Activated B cell treated with CpG ODN at 0.5 μM for 24 hours (primary cell): ENCODE results near the gene PODXL. TPM values are rescaled to one million over a fixed set of nuclear protein-coding genes. Genes with fewer than 3 reads are reported as not detected.
"Not testable (repeated sequence)": the region's sequence is repeated elsewhere in the genome, so short reads cannot be mapped to it uniquely, and the experiment has no call there.

Source experiments
- ATAC-seq: fragments of 200-7000 bp; cut with Tn5 transposase; one replicate; pipeline ENCODE4 v1.10.0; 2021; ENCODE audit warnings: low read depth, mild to moderate bottlenecking, moderate library complexity
- CTCF ChIA-PET: fragments of 350-600 bp; sonication (Branson Sonifier 250); formaldehyde crosslinking; loops from one replicate; lab custom pipeline; 2021; ENCODE audit warnings: antibody characterized with exemption; lab: Charles Lee
- POLR2A ChIA-PET: fragments of 350-600 bp; sonication (Branson Sonifier 250); formaldehyde crosslinking; loops from one replicate; lab custom pipeline; 2021; ENCODE audit warnings: antibody characterized with exemption; lab: Charles Lee
- DNase-seq: peaks from one replicate; pipeline ENCODE4 v3.0.0; 2022
- H3K27ac Mint-ChIP-seq: one replicate; pipeline ENCODE4 v1.8.0; 2020; ENCODE audit warnings: mixed read lengths
- H3K27me3 Mint-ChIP-seq: one replicate; pipeline ENCODE4 v1.8.0; 2021; ENCODE audit warnings: mixed read lengths
- H3K36me3 Mint-ChIP-seq: one replicate; pipeline ENCODE4 v1.8.0; 2021; ENCODE audit warnings: low read depth, mixed read lengths
- H3K4me1 Mint-ChIP-seq: one replicate; pipeline ENCODE4 v1.8.0; 2021; ENCODE audit warnings: mixed read lengths
- H3K4me3 Mint-ChIP-seq: one replicate; pipeline ENCODE4 v1.8.0; 2020; ENCODE audit warnings: mild to moderate bottlenecking, mixed read lengths
- H3K9me3 Mint-ChIP-seq: one replicate; pipeline ENCODE4 v1.8.0; 2020; ENCODE audit warnings: mixed read lengths
- intact Hi-C: fragments of 100-400 bp; cut with micrococcal nuclease; formaldehyde crosslinking; loops from one replicate; pipeline ENCODE4 v1.15.1; 2024
- total RNA-seq: library from RNA; stranded (reverse); gene quantifications from 2 replicates; pipeline ENCODE4 v1.2.3, GENCODE V29; 2022
- TF ChIP-seq, protein P1 (sequence below): fragments of 200-600 bp; IDR thresholded peaks from one replicate; pipeline ENCODE4 v1.8.0; 2022; ENCODE audit warnings: antibody characterized with exemption, mild to moderate bottlenecking

PODXL gene
- total RNA-seq, 1 donor from 2014 or later = 1.4 TPM

DNA sequence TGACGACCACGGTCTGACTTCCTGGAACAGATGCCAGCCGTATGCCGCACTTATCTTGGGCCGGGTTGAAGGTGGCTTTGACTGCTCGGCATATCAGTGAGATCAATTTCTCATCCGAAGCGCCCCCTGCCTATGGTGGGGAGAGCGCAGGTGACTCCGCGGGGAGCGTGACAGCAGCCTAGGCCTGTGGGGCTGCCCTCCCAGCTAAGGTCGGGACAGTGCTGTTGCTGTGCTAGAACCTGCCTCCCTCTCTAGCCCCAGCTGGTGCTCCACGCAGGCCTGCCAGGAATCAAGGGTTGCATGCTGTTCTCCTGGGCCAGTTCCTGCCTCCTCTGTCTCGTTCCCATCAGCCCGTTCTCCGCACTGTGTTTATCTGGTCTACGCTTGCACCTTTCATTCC lies 49.8 kb downstream of the PODXL start:
- CTCF ChIA-PET = interaction anchor here (1.0 to 3.3 kb wide), 3 partner anchors 8 to 149 kb away, joined by 3 to 25 read pairs (median 4); no protein-coding TSS in a partner anchor
- no peak overlapping the region for H3K4me3 Mint-ChIP-seq

DNA sequence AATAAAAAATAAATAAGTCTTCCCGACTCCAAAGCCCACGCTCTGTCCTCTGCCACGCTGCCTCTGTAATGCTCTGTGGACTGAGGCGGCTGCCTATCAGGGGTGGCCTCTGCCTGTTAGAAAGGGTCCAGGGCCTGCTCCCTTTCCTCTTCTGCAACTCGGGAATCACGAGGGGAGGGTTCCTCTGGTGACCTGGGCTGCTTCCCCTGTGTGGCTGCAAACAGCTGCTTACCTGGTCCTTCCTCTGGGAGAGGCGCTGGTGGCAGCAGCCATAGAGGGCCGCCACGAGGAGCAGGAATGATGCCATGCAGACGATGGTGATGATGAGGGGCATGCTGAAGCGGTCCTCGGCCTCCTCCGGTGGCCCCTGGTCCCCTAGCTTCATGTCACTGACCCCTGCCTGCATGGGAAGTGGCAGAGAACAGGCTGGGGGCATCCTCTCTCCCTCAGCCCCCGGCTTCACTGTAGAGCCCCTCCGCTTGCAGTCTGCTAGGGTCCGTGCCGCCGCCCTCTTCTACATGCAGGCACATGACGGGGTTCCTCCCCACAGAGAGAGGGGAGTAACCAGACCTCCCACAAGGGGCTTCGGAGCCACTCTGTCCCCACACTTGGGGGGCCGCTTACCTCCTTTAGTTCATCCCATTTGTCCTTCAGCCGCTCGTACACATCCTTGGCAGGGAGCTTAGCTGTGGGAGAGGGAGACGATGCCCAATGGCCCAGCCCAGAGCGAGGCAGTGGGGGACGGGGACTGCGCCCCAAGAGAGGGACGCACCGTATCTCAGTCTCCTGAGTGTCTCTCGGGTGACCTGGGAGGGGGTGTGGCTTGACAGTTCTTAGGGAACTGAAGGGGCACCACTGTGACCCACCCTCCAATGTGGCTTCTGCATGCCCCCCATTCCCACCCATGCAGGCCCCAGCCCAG lies 50.5 kb downstream of the PODXL start:
- CTCF ChIA-PET = interaction anchor here (1.5 to 3.3 kb wide), 2 partner anchors 7 to 149 kb away, joined by 4 to 25 read pairs; no protein-coding TSS in a partner anchor
- intact Hi-C loops = loop anchor here (5.0 kb wide), 1 partner anchor 51 kb away; the partner anchor contains the start of gene PODXL
- POLR2A ChIA-PET = no interaction called here
- H3K4me3 Mint-ChIP-seq = no peak overlapping the region
- TF ChIP-seq, protein P1, sequence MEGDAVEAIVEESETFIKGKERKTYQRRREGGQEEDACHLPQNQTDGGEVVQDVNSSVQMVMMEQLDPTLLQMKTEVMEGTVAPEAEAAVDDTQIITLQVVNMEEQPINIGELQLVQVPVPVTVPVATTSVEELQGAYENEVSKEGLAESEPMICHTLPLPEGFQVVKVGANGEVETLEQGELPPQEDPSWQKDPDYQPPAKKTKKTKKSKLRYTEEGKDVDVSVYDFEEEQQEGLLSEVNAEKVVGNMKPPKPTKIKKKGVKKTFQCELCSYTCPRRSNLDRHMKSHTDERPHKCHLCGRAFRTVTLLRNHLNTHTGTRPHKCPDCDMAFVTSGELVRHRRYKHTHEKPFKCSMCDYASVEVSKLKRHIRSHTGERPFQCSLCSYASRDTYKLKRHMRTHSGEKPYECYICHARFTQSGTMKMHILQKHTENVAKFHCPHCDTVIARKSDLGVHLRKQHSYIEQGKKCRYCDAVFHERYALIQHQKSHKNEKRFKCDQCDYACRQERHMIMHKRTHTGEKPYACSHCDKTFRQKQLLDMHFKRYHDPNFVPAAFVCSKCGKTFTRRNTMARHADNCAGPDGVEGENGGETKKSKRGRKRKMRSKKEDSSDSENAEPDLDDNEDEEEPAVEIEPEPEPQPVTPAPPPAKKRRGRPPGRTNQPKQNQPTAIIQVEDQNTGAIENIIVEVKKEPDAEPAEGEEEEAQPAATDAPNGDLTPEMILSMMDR = no peak
- H3K27me3 Mint-ChIP-seq = peaks cover 3% of the 10 kb centered on the region
- DNase-seq = no peak
- no peak for ATAC-seq
- no peaks in the 10 kb centered on the region for H3K36me3 Mint-ChIP-seq
- H3K27ac Mint-ChIP-seq = no peak overlapping the region
- peaks cover 19% of the 10 kb centered on the region for H3K4me1 Mint-ChIP-seq
- H3K9me3 Mint-ChIP-seq = no peaks in the 10 kb centered on the region

More for the DNA sequence above, 49.8 kb downstream of the PODXL start:
- H3K36me3 Mint-ChIP-seq = no peaks in the 10 kb centered on the region
- no peak for ATAC-seq
- peaks cover 15% of the 10 kb centered on the region for H3K4me1 Mint-ChIP-seq
- intact Hi-C loops = loop anchor here (5.0 kb wide), 1 partner anchor 51 kb away; the partner anchor contains the start of gene PODXL
- TF ChIP-seq, protein P1 = no peak
- no peak for DNase-seq
- peaks cover 3% of the 10 kb centered on the region for H3K27me3 Mint-ChIP-seq
- H3K27ac Mint-ChIP-seq = no peak overlapping the region
- POLR2A ChIA-PET = no interaction called here
- no peaks in the 10 kb centered on the region for H3K9me3 Mint-ChIP-seq

DNA sequence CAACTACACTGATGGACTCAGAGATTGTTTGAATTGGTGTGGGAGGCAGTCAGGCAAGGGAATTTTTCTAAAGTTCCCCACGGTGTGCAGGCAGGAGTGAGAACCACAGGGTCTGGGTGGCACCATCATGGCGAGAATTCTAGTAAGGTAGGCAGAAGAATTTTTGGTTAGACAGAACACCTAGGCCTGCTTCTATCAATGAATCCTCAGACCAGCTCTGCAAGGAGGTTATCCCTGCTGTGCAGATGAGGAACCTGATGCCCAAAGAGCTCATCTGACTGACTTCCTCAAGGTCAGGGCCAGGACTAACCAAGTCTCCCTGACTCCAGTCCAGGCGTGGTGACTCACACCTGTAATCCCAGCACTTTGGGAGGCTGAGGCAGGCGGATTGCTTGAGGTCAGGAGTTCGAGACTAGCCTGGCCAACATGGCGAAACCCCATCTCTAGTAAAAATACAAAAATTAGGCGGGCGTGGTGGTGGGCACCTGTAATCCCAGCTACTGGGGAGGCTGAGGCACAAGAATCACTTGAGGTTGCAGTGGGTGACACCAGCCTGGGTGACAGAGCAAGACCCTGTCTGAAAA lies 51.3 kb downstream of the PODXL start:
- H3K27ac Mint-ChIP-seq, H3K36me3 Mint-ChIP-seq, ATAC-seq, H3K27me3 Mint-ChIP-seq, DNase-seq, H3K4me3 Mint-ChIP-seq, H3K9me3 Mint-ChIP-seq, POLR2A ChIA-PET, CTCF ChIA-PET: not testable (repeated sequence)
- peaks cover 19% of the 10 kb centered on the region for H3K4me1 Mint-ChIP-seq
- intact Hi-C loops = loop anchor here (5.0 kb wide), 1 partner anchor 52 kb away; the partner anchor contains the start of gene PODXL

DNA sequence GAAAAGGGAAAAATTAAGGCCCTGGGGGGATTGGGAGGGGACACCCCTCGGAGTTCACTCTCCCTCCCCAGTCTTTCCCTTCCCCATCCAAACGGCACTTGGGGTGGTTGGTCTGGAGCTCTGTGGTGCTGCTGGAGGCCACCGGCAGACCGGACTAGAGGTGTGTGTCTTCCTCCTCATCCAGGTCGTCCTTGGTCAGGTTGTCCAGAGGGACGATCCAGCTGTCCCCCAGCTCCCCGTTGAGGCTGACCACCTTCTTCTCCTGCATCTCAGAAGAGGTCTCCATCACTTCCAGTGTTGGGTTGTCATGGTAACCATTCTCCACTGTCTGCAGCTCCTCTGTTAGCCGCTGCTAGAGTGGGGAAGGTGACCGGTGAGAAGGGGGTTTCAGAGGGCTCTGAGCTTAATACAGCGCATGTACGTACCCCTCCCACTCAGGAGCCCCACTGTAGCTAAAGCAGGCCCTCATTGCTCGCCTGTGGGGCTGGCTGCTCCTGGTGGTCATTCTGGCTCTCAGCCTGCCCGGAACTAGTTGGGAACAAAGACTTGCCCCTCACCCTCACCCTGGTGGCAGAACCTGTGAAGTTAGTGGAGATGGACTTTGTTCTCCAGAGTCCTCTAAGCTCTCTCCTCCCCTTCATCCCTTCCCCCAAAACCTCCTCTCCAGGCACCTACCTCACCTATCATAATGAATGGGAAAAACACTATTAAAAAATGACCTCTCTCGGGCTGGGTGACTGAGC lies 52.1 kb downstream of the PODXL start:
- Mint-ChIP-seq H3K4me1 (peaks cover 19% of the 10 kb centered on the region), H3K4me3 (no peak overlapping the region), H3K27ac (no peak overlapping the region), H3K27me3 (peaks cover 3% of the 10 kb centered on the region), H3K36me3 (no peaks in the 10 kb centered on the region), H3K9me3 (no peaks in the 10 kb centered on the region)
- DNase-seq (no peak), ATAC-seq (no peak)
- intact Hi-C loops = no loop called here
- TF ChIP-seq, protein P1 = no peak
- ChIA-PET POLR2A (no interaction called here), CTCF (interaction anchor here (0.9 kb wide), 1 partner anchor 150 kb away, joined by 3 read pairs; no protein-coding TSS in a partner anchor)

DNA sequence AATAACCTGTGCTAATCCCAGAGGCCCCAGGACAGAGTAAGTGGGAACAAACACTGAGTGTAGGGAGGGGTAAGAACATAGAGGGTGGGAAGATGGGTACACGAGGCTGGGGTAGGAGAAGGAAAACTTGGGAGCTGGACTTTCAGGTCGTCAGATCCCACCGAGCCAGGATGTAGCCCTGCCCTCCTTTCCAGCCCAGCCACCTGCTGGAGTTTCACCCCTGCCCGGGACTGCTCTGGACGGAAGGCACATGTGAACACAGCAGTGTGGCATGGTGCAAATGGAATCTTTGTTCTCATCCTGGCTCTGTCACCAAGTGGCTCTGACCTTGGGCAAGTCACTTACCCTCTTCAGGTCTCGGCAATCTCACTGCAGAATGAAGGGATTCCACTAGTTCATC lies 52.8 kb downstream of the PODXL start:
- POLR2A ChIA-PET = no interaction called here
- CTCF ChIA-PET = interaction anchor here (0.9 kb wide), 1 partner anchor 151 kb away, joined by 3 read pairs; no protein-coding TSS in a partner anchor
- ATAC-seq = no peak
- Mint-ChIP-seq H3K27me3 (no peaks in the 10 kb centered on the region), H3K36me3 (peaks cover 5% of the 10 kb centered on the region), H3K9me3 (no peaks in the 10 kb centered on the region), H3K4me3 (no peak overlapping the region), H3K27ac (no peak overlapping the region), H3K4me1 (peaks cover 19% of the 10 kb centered on the region)
- TF ChIP-seq, protein P1 = no peak
- no peak for DNase-seq
- intact Hi-C loops = no loop called here
